HT1080 (cell line): ENCODE results near the gene PTPRG. TPM values are rescaled to one million over a fixed set of nuclear protein-coding genes. Genes with fewer than 3 reads are reported as not detected.
A peak's percentile ranks its signal among the peaks of the same experiment; 100 is the strongest.

Source experiments
- DNase-seq: peaks from one replicate; pipeline ENCODE4 v3.0.0-alpha.2; 2015; ENCODE audit warnings: low read depth
- total RNA-seq: library from RNA; depleted of rRNA; stranded (reverse); fragments of >200 nt; shearing (Covaris generic); gene quantifications from 2 replicates; pipeline ENCODE4 v1.2.3, GENCODE V29; 2014

The PTPRG gene
- total RNA-seq, 1 experiment from 2014 or later, result 41.1 TPM

GRCh38 chr3:61649381-61650170 is 88.2 kb downstream of the PTPRG start:
- no peak for DNase-seq

- no peak for DNase-seq
These were observed 88.9 kb downstream of the PTPRG start for GRCh38 chr3:61650276-61650675.

GRCh38 chr3:61650719-61651410 is 89.5 kb downstream of the PTPRG start:
- DNase-seq, result no peak

- no peak for DNase-seq
These were observed 96.3 kb downstream of the PTPRG start for GRCh38 chr3:61657689-61658088.

GRCh38 chr3:61662861-61663260 is 101.5 kb downstream of the PTPRG start:
- no peak for DNase-seq

GRCh38 chr3:61663356-61664104 is 102.2 kb downstream of the PTPRG start:
- no peak for DNase-seq

- peak; percentile 93 for DNase-seq
These were observed 102.7 kb downstream of the PTPRG start for GRCh38 chr3:61664105-61664482.

- DNase-seq, result no peak
These were observed 103.8 kb downstream of the PTPRG start for GRCh38 chr3:61665121-61665520.

- no peak for DNase-seq
These were observed 104.6 kb downstream of the PTPRG start for GRCh38 chr3:61665987-61666386.

GRCh38 chr3:61666615-61667330 is 105.4 kb downstream of the PTPRG start:
- DNase-seq, result no peak

- DNase-seq, result no peak
These were observed 106.0 kb downstream of the PTPRG start for GRCh38 chr3:61667383-61667782.

GRCh38 chr3:61667814-61668213 is 106.4 kb downstream of the PTPRG start:
- no peak for DNase-seq

GRCh38 chr3:61668317-61668864 is 107.0 kb downstream of the PTPRG start:
- no peak for DNase-seq

- DNase-seq, result no peak
These were observed 107.8 kb downstream of the PTPRG start for GRCh38 chr3:61669203-61669602.

GRCh38 chr3:61669668-61670299 is 108.4 kb downstream of the PTPRG start:
- DNase-seq, result peak; percentile 31

GRCh38 chr3:61673651-61674050 is 112.3 kb downstream of the PTPRG start:
- no peak for DNase-seq

- no peak for DNase-seq
These were observed 113.2 kb downstream of the PTPRG start for GRCh38 chr3:61674596-61674995.

- DNase-seq, result no peak
These were observed 117.7 kb downstream of the PTPRG start for GRCh38 chr3:61679026-61679425.

GRCh38 chr3:61680617-61681016 is 119.2 kb downstream of the PTPRG start:
- DNase-seq, result no peak

- DNase-seq, result no peak
These were observed 120.3 kb downstream of the PTPRG start for GRCh38 chr3:61681636-61682035.
